HG03025 (cell line): Measurements from ENCODE around the gene IFT22.
"Not testable (repeated sequence)": the region's sequence is repeated elsewhere in the genome, so short reads cannot be mapped to it uniquely, and the experiment has no call there.

Source experiments
- ATAC-seq: cut with Tn5 transposase; IDR thresholded peaks from one replicate; pipeline ENCODE4 v1.9.1; 2021; ENCODE audit warnings: mild to moderate bottlenecking, moderate library complexity; ENCODE audit not compliant: unreplicated experiment, low FRiP score

IFT22 gene

GRCh38 chr7:101319401-101319800, 2.2 kb downstream of the IFT22 start:
- ATAC-seq, result no peak

- ATAC-seq, result no peak
Measured at GRCh38 chr7:101315336-101315735, 6.3 kb downstream of the IFT22 start.

GRCh38 chr7:101308245-101309085, 13.1 kb downstream of the IFT22 start:
- ATAC-seq, result no peak

- no peak for ATAC-seq
Measured at GRCh38 chr7:101306307-101306706, 15.3 kb downstream of the IFT22 start.

GRCh38 chr7:101303102-101303701, 18.4 kb downstream of the IFT22 start:
- no peak for ATAC-seq

GRCh38 chr7:101302641-101303101, 18.9 kb downstream of the IFT22 start:
- ATAC-seq, result no peak

GRCh38 chr7:101300465-101301376, 20.9 kb downstream of the IFT22 start:
- no peak for ATAC-seq

- no peak for ATAC-seq
Measured at GRCh38 chr7:101299511-101300464, 21.8 kb downstream of the IFT22 start.

- no peak for ATAC-seq
Measured at GRCh38 chr7:101294832-101295121, 26.8 kb downstream of the IFT22 start.

GRCh38 chr7:101294039-101294831, 27.4 kb downstream of the IFT22 start:
- no peak for ATAC-seq

- not testable (repeated sequence) for ATAC-seq
Measured at GRCh38 chr7:101293069-101294021, 28.3 kb downstream of the IFT22 start.

GRCh38 chr7:101292566-101292965, 29.0 kb downstream of the IFT22 start:
- not testable (repeated sequence) for ATAC-seq

- ATAC-seq, result not testable (repeated sequence)
Measured at GRCh38 chr7:101290186-101291037, 31.2 kb downstream of the IFT22 start.

GRCh38 chr7:101289687-101290086, 31.9 kb downstream of the IFT22 start:
- ATAC-seq, result peak; percentile 51

- ATAC-seq, result no peak
Measured at GRCh38 chr7:101288439-101288838, 33.2 kb downstream of the IFT22 start.

GRCh38 chr7:101287032-101287431, 34.6 kb downstream of the IFT22 start:
- no peak for ATAC-seq

GRCh38 chr7:101285880-101286279, 35.7 kb downstream of the IFT22 start:
- ATAC-seq, result not testable (repeated sequence)
